ENCODE data around the gene RBMS3.

The RBMS3 gene

DNA sequence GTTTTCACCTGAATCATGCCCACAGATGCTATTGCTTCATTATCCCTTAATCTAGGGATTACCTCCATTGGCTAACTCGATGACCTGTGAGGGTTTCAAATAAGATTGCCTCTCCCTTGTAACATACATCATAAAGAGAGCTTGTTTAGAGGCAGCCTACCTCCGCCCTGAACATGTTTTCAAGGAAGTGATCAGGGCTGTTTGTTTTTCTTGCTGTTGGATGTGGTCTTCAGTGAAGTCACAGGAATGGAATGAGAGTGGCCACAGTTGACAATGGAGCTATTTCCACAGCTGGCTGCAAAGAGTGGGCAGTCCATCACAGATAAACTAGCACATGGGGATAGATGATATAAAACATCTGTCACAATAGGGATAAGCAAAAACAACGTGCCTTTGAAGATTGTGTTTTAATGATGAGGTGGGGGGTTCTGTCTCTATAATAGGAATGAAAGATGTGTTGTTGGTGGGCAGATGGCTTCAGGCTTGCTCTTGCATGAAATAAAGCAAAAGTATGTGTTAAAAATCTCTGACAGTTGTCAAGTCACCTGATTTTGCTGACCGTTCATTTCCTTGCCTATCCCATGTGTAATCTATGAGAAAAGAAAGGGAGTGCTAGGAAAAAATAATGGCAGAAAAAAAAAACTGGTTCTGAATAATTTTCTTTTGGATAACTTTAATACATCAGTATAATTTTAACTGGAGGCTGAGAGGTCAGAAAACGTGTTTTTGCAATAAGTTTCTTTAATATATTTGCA lies 642.3 kb downstream of the RBMS3 start:
- no peaks in the 10 kb centered on the region for H3K27me3 ChIP-seq
- no peak overlapping the region for H3K4me3 ChIP-seq
- H3K36me3 ChIP-seq = no peaks in the 10 kb centered on the region
- TF ChIP-seq Cebpa-rat (IDR thresholded peaks at IDR 0.05) = no peak
- H3K4me2 ChIP-seq = no peak overlapping the region
- H4K20me1 ChIP-seq = no peaks in the 10 kb centered on the region
- no peaks in the 10 kb centered on the region for H3K4me1 ChIP-seq
- no peaks in the 10 kb centered on the region for H3K9me3 ChIP-seq
- H3K9ac ChIP-seq = no peak overlapping the region
- no peak overlapping the region for H3K27ac ChIP-seq

DNA sequence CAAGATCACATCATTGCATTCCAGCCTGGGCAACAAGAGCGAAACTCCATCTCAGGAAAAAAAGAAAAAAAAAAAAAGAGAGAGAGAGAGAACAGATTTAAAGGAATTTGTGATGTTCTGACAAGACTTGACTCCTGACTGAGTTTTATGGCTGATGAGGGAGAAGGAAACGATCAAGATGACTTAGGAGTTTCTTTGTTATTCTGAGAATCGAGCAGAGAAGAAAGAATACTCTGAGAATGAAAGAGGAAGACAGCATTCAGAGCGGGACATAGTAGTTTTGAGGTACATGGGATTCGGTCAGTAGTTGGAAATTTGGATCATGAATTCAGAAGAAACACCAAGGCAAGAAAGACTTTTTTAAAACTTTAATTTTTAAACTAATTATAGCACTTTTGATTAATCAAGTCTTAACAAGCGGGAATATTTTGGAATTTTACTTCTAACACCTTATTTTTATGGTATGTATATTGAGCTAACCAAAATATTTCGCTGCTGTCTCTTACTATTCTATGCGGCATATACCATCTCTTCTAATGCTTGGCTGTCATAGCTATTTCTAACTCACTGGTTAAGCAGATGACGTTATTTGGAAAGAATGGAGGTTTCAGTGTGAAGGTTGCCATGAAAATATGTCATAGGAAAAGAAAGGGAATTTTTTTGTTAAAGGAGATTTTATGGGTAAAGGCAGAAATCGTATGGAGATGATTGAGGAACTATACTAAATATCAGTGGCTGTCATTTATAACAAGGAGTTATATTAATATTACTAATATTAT lies 644.1 kb downstream of the RBMS3 start:
- no peak overlapping the region for H3K9ac ChIP-seq
- H3K9me3 ChIP-seq = no peaks in the 10 kb centered on the region
- no peak overlapping the region for H3K4me2 ChIP-seq
- H3K4me3 ChIP-seq = no peak overlapping the region
- H3K27ac ChIP-seq = no peak overlapping the region
- H3K27me3 ChIP-seq = no peaks in the 10 kb centered on the region
- H3K36me3 ChIP-seq = no peaks in the 10 kb centered on the region
- no peak for TF ChIP-seq Cebpa-rat (IDR thresholded peaks at IDR 0.05)
- no peaks in the 10 kb centered on the region for H3K4me1 ChIP-seq
- no peaks in the 10 kb centered on the region for H4K20me1 ChIP-seq

DNA sequence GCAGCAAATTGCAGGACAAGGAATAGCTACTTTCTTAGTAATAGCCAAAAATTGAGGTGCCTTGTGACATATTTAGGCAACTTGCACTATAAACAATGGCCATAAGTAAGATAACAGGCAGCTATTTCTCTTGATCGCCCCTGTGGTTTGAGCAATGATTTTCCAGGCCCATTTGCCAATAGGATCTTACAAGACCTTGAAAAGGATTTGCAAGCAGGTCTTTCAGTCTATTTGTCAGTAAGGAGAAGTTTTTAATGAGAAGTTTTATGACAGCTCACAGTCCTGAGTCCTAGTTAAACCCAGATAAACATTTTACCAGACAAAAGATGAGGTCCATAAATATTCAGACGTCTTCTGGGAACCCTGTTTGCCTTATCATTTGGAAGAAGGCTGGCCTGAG lies 645.5 kb downstream of the RBMS3 start:
- Histone ChIP-seq H3K27ac (no peak overlapping the region), H3K4me1 (no peaks in the 10 kb centered on the region), H3K4me2 (no peak overlapping the region), H3K27me3 (no peaks in the 10 kb centered on the region), H3K9ac (no peak overlapping the region), H3K36me3 (no peaks in the 10 kb centered on the region), H4K20me1 (no peaks in the 10 kb centered on the region), H3K4me3 (no peak overlapping the region), H3K9me3 (no peaks in the 10 kb centered on the region)
- TF ChIP-seq Cebpa-rat (IDR thresholded peaks at IDR 0.05) = no peak

DNA sequence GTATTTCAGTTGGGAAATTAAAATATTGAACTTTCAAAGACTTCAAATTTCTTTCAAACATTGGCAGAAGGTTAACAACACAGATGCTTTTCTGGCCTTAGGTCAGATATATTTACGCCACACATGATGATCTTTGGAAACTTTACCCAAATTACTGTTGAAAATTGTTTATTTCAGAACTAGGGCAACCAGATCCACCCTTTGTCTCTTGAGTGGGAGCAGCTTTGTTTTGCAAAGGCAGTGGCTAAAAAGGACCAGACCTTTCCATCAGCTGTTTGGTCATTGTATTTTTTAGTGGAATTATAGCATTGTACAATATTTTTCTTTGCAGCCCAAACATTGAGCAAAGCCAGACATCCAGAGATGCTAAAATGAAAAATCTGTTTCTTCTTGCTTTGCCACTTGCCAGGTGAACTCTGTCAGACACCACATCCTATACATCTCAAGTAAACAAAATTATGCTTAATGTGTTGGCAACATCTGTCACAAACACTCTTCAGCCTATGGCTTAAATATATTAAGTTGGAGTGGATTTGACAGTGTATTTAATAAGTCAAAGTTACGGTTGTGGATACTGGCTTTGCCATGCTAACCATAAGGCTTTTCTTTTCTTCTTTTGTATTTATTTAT lies 651.9 kb downstream of the RBMS3 start:
- H3K4me1 ChIP-seq = no peaks in the 10 kb centered on the region
- H3K36me3 ChIP-seq = no peaks in the 10 kb centered on the region
- no peaks in the 10 kb centered on the region for H3K9me3 ChIP-seq
- no peaks in the 10 kb centered on the region for H4K20me1 ChIP-seq
- no peak overlapping the region for H3K27ac ChIP-seq
- no peak for TF ChIP-seq Cebpa-rat (IDR thresholded peaks at IDR 0.05)
- no peaks in the 10 kb centered on the region for H3K27me3 ChIP-seq
- no peak overlapping the region for H3K9ac ChIP-seq
- no peak overlapping the region for H3K4me2 ChIP-seq
- H3K4me3 ChIP-seq = no peak overlapping the region

DNA sequence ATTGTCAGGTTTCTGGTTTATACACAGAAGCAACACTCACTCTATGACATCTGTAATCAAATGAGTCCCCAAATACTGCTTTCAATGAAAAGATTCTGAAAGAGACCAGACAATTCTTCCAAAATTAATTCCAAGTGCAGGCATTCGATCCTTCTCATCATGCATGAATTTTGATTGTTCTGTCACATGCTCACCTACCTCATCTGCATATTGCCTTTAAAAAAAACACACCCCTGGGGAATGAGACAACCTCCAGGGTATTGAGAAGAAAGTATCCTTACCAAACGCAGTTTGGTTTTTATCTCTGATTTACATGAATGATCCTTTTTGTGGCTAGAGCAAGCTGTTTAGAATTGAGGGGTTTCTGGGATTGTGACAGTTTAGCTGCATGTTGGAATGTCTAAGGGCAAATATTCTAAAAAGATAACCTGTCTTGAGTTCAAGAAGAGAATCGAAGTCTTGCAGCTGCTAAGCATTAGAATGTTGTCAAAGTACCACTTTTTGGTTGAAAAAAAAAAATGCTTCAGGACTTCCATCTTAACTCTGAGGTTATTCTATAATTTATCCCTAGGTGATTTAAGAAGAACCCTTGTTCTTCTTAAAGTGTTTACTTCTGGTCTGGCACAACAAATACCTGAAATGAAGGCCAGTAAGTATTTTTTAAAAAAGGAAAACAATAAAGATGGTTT lies 653.1 kb downstream of the RBMS3 start:
- no peak for TF ChIP-seq Cebpa-rat (IDR thresholded peaks at IDR 0.05)
- Histone ChIP-seq H4K20me1 (no peaks in the 10 kb centered on the region), H3K4me2 (no peak overlapping the region), H3K27me3 (no peaks in the 10 kb centered on the region), H3K4me3 (no peak overlapping the region), H3K9me3 (no peaks in the 10 kb centered on the region), H3K36me3 (no peaks in the 10 kb centered on the region), H3K4me1 (no peaks in the 10 kb centered on the region), H3K9ac (no peak overlapping the region), H3K27ac (no peak overlapping the region)

DNA sequence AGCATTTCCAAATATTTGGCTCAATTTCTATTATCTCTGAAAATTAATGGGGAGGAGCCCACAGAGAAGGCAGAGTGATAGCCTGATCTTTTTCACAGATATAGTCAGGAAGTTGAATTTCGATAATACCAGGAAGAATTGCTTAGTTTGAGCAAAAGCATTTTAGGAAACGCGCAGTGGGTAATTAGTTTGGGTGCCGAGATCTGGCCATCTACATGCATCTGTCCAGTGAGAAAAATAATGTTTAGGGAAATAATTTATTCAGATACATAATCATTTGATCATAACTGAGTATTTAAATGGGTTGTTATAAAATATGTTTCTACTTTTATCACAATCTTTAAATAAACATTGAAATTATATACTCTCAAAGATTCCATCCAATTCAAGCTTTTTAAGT lies 653.9 kb downstream of the RBMS3 start:
- H3K4me2 ChIP-seq = no peak overlapping the region

DNA sequence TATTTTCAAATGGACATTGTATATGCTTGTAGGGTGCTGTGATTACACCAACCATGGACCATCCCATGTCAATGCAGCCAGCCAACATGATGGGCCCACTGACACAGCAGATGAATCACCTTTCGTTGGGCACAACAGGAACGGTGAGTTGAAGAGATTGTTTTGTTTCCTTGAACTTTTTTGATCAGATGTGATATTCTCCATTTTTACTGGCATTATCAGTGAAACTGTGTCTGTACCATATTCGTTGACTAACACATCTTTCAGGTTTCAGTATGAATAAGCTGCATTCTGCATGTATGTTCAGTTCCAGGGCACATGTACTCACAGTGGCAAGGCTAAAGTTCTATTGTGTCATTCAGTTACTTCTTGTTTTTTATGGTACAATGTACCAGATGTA lies 655.2 kb downstream of the RBMS3 start:
- H3K9me3 ChIP-seq = no peaks in the 10 kb centered on the region
- H3K27ac ChIP-seq = no peak overlapping the region
- H3K9ac ChIP-seq = no peak overlapping the region
- H3K36me3 ChIP-seq = no peaks in the 10 kb centered on the region
- H3K4me3 ChIP-seq = no peak overlapping the region
- H3K4me1 ChIP-seq = no peaks in the 10 kb centered on the region
- TF ChIP-seq Cebpa-rat (IDR thresholded peaks at IDR 0.05) = no peak
- no peak overlapping the region for H3K4me2 ChIP-seq
- H4K20me1 ChIP-seq = no peaks in the 10 kb centered on the region
- H3K27me3 ChIP-seq = no peaks in the 10 kb centered on the region

More for the DNA sequence above, 653.9 kb downstream of the RBMS3 start:
- H3K27ac ChIP-seq = no peak overlapping the region
- H3K27me3 ChIP-seq = no peaks in the 10 kb centered on the region
- no peak for TF ChIP-seq Cebpa-rat (IDR thresholded peaks at IDR 0.05)
- no peak overlapping the region for H3K4me3 ChIP-seq
- H3K9ac ChIP-seq = no peak overlapping the region
- H3K9me3 ChIP-seq = no peaks in the 10 kb centered on the region
- H3K4me1 ChIP-seq = no peaks in the 10 kb centered on the region
- no peaks in the 10 kb centered on the region for H4K20me1 ChIP-seq
- H3K36me3 ChIP-seq = no peaks in the 10 kb centered on the region

DNA sequence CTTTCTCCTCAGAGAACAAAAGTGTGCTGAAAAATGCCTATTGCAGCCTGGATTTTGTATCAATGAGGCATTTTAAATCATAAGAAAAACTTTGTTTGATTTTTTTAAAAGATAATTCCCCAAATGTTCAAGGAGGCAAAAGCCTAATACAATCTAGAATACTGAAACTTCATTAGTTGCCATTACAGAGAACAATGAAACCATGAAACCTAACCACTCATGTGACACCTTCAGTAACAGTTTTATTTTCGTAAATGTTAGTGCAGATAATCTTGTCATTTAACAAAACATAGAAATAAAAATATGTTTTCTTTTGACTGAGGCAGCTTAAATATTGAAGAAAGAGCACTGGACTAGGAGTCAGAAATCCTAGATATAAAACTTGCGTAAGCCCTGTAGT lies 655.9 kb downstream of the RBMS3 start:
- no peak overlapping the region for H3K4me2 ChIP-seq
- no peak for TF ChIP-seq Cebpa-rat (IDR thresholded peaks at IDR 0.05)
- H3K9ac ChIP-seq = no peak overlapping the region
- H3K9me3 ChIP-seq = no peaks in the 10 kb centered on the region
- H3K27ac ChIP-seq = no peak overlapping the region
- no peaks in the 10 kb centered on the region for H3K27me3 ChIP-seq
- no peaks in the 10 kb centered on the region for H3K36me3 ChIP-seq
- H4K20me1 ChIP-seq = no peaks in the 10 kb centered on the region
- no peak overlapping the region for H3K4me3 ChIP-seq
- no peaks in the 10 kb centered on the region for H3K4me1 ChIP-seq

DNA sequence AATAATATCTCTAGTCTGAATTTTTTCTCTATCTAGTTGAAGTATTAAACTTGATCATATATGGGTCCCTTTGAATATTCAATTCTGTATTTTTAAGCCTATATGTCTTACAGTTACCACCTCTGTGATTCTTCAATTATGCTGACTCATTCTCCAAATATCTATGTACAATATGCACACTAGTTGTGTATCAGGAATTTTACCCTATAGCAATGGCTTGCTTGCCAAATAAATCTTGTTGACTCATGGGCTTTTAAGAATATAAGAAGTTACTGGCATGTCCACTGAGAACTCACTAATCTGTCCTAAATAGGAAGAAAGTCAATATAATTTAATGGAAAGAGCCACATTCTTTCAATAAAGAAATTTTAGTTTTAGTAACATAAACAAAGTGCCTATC lies 656.3 kb downstream of the RBMS3 start:
- no peaks in the 10 kb centered on the region for H4K20me1 ChIP-seq
- no peak overlapping the region for H3K4me2 ChIP-seq
- H3K9me3 ChIP-seq = no peaks in the 10 kb centered on the region
- H3K4me1 ChIP-seq = no peaks in the 10 kb centered on the region
- no peak for TF ChIP-seq Cebpa-rat (IDR thresholded peaks at IDR 0.05)
- H3K27ac ChIP-seq = no peak overlapping the region
- no peak overlapping the region for H3K4me3 ChIP-seq
- no peaks in the 10 kb centered on the region for H3K27me3 ChIP-seq
- H3K36me3 ChIP-seq = no peaks in the 10 kb centered on the region
- H3K9ac ChIP-seq = no peak overlapping the region

Data from BLaER1 (cell line).